ENCODE measurements around the gene C1orf35. TPM values are rescaled to one million over a fixed set of nuclear protein-coding genes. Genes with fewer than 3 reads are reported as not detected.

The C1orf35 gene
- total RNA-seq, 1 donor: 5.6 TPM

DNA sequence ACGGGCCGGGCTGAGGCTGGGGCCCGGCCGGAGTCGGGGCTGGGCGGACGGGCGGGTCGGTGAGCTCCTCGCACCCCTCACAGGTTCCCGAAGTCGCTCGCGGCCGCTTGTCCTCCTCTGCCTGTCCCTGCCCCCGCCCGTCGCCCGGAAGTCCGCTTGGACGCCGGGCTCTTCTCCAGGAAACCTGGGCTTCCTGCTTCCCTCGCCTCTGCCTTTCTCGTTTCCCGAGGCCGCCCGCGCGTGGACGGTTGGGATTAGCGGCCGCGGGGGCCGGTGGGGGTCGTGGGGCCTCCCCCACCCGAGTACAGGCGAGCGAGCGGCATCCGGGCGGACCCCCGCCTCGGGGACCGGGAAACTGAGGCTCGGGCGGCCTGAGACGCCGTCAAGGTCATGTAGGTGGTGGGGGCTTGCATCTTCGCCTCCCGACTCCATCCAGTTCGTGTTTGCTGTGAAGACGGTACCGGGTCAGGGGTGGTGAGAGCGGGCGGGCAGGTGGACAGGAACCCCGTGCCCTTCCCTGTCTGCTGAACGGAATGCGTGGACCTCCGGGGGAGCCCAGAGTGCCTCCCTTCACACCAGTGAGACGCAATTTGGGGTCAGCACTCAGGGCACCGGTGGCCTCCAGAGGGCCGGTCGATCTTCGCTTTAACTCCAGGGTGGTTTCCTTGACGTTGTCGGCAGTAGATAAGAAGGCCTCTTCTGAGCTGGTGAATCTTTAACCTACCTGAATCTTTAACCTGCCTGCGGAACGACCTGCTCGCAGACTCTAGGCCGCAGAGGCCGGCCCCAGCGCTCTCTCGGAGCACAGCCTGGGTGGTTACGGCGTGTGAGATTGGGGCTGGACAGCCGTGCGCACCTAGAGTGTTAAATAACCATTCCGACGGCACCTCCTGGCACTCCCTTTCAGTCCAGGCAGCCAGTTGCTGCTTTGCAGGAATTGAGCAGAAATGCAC is 19.9 kb downstream of the C1orf35 start:
- TF ChIP-seq, protein P1, sequence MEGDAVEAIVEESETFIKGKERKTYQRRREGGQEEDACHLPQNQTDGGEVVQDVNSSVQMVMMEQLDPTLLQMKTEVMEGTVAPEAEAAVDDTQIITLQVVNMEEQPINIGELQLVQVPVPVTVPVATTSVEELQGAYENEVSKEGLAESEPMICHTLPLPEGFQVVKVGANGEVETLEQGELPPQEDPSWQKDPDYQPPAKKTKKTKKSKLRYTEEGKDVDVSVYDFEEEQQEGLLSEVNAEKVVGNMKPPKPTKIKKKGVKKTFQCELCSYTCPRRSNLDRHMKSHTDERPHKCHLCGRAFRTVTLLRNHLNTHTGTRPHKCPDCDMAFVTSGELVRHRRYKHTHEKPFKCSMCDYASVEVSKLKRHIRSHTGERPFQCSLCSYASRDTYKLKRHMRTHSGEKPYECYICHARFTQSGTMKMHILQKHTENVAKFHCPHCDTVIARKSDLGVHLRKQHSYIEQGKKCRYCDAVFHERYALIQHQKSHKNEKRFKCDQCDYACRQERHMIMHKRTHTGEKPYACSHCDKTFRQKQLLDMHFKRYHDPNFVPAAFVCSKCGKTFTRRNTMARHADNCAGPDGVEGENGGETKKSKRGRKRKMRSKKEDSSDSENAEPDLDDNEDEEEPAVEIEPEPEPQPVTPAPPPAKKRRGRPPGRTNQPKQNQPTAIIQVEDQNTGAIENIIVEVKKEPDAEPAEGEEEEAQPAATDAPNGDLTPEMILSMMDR (IDR thresholded peaks at IDR 0.05; ENCODE audit: insufficient read depth, low read depth, low read length): no peak
- peak; percentile 47 for DNase-seq (ENCODE audit: low read depth)
- peak overlapping the region; percentile 99 for H3K4me3 ChIP-seq (ENCODE audit: low read depth, low read length)

GRCh38 chr1:228082214-228082917 is 20.8 kb downstream of the C1orf35 start, which contains the start of gene ARF1:
TSS of gene ARF1 (plus strand) at chr1:228082708. CDS start at chr1:228097115, 14,407 bp downstream.
- peak; percentile 93 for DNase-seq (ENCODE audit: low read depth)
- TF ChIP-seq, protein P1 (IDR thresholded peaks at IDR 0.05; ENCODE audit: insufficient read depth, low read depth, low read length): no peak
- peak within 1 kb of the TSS; percentile 99 for H3K4me3 ChIP-seq (ENCODE audit: low read depth, low read length)

DNA sequence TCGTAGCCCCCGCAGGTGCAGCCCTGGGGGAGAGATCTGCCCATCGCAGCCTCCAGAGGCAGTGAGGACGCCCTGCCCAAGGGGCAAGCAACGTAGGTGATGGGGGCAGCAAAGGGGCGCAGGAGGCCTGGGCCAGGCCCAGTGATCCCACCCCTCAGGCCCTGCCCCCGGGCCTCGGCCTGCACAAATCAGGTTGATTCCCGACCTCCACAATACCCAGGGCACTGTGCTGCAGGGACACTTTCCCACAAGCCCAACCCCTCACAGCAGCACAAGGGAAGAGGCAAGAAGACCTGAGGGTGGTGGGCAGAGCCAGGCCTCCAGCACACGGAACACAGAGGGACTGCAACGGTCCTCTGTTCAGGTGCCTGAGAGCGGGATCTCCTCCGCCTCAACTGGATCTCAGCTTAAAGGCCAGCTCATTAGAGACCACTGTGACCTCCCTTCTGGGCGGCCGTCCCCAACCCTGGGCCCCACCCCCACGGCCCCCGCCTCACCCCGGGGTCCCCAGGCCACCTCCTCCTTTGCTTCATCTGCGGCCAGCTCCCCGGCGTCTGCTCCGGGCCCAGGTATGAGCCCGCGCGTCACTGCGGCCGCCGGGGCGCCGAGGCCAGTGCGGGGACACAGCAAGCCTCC is 21.4 kb downstream of the C1orf35 start:
- DNase-seq (ENCODE audit: low read depth): peak; percentile 23
- TF ChIP-seq, protein P1 (IDR thresholded peaks at IDR 0.05; ENCODE audit: insufficient read depth, low read depth, low read length): no peak
- H3K4me3 ChIP-seq (ENCODE audit: low read depth, low read length): peak overlapping the region; percentile 81

DNA sequence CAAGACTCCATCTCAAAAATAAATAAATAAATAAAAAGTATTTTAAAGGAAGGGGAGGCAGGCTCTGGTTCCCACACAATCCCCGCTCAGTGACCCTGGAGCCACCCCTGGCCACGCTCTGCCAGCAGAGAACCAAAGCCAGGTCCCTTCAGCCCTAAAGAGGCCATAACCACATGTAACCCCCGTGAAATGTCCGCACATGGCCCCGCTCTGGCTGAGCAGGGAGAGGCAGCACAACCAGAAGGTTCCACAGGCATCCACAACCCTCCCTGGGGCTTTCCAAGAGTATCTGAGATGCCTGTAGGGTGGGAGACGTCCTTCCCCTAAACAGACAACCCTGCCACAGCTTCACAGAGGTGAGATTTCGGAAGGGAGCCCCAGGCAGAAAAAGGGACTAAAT is 22.0 kb downstream of the C1orf35 start:
- TF ChIP-seq, protein P1 (IDR thresholded peaks at IDR 0.05; ENCODE audit: insufficient read depth, low read depth, low read length): no peak
- peak overlapping the region; percentile 81 for H3K4me3 ChIP-seq (ENCODE audit: low read depth, low read length)
- no peak for DNase-seq (ENCODE audit: low read depth)

GRCh38 chr1:228079601-228080263 is 23.4 kb downstream of the C1orf35 start:
- no peak for DNase-seq (ENCODE audit: low read depth)
- no peak overlapping the region for H3K4me3 ChIP-seq (ENCODE audit: low read depth, low read length)
- TF ChIP-seq, protein P1 (IDR thresholded peaks at IDR 0.05; ENCODE audit: insufficient read depth, low read depth, low read length): no peak

GRCh38 chr1:228079013-228079412 is 24.1 kb downstream of the C1orf35 start:
- H3K4me3 ChIP-seq (ENCODE audit: low read depth, low read length): no peak overlapping the region
- DNase-seq (ENCODE audit: low read depth): no peak
- TF ChIP-seq, protein P1 (IDR thresholded peaks at IDR 0.05; ENCODE audit: insufficient read depth, low read depth, low read length): no peak
